ENCODE results near the gene SNAI3.

Gene SNAI3

DNA sequence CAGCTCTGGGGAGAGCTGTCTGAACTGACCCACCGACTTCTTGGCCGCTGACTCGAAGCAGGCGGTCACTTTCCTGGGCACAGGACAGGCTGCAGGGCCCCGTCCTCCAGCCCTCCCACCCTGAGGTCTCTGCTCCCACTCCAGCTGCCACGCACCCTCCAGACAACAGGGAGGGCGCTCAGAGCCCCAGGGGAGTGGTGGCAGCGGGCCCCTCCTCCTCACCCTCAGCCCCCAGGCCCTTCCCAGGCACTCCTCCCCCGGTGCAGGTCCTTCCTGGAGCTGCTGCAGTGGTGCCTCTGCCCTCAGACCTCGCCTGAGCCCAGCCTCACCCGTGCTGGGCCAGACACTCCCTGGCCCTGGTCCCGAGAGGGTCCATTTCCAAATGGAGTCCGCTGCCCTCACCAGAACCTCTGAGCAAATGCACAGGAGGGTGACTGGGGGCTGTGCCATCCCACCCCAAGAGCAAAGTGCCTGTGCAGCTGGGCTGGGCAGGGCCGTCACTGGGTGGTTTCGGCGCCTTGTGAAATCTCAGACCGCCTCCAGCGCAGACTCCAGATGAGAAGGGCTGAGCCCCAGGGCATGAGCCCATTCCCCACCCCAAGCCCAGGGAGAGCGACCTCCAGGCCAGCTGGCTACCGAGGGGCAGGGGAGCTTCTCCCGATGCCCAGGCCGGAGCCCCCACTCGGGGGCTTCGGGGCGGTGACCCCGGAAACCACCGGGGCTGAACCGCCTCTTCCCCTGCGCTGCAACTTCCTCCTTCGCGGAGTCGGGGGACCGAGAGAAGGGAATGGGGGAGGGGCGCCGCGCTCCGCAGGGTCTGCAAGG is 36.2 kb downstream of the SNAI3 start:
- DNase-seq (ENCODE audit: low read depth): no peak
- no peak overlapping the region for H3K4me3 ChIP-seq (ENCODE audit: low read depth, low read length)
- TF ChIP-seq, protein P1, sequence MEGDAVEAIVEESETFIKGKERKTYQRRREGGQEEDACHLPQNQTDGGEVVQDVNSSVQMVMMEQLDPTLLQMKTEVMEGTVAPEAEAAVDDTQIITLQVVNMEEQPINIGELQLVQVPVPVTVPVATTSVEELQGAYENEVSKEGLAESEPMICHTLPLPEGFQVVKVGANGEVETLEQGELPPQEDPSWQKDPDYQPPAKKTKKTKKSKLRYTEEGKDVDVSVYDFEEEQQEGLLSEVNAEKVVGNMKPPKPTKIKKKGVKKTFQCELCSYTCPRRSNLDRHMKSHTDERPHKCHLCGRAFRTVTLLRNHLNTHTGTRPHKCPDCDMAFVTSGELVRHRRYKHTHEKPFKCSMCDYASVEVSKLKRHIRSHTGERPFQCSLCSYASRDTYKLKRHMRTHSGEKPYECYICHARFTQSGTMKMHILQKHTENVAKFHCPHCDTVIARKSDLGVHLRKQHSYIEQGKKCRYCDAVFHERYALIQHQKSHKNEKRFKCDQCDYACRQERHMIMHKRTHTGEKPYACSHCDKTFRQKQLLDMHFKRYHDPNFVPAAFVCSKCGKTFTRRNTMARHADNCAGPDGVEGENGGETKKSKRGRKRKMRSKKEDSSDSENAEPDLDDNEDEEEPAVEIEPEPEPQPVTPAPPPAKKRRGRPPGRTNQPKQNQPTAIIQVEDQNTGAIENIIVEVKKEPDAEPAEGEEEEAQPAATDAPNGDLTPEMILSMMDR (IDR thresholded peaks at IDR 0.05; ENCODE audit: control insufficient read depth, extremely low read depth, insufficient read depth): no peak

DNA sequence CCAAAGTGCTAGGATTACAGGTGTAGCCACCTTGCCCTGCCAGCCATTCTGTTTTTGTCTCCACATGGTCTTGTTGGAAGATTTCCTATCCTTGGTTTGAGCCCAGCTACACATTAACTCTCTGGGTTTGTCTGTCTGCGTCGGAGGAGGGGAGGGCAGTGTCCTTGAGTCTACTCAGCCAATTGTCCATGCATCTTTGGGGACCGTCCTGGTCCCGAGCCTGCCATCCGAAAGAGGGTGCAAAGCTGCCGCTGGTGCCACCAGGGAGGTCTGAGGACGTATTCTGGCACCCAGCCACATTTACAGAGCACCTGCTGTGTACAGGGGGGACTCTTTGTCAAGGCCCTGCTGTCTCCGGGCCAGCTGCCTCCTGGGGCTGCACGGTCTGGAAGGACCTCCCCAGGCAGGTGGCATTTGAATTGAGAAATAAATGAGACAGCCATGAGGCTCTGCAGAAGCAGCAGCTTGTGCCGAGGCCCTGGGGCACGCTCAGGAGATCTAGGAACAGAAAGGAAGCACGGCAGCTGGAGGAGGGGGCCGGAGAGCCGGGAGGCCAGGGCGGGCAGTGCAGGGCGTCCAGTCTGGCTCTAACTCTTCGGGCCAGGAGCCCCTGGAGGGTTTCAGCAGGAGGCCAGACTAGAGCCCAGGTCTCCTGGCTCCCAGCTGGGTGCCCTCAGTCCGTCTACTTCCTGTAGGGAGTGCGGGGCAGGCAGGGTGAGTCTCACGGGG is 36.9 kb downstream of the SNAI3 start:
- H3K4me3 ChIP-seq (ENCODE audit: low read depth, low read length): no peak overlapping the region
- no peak for DNase-seq (ENCODE audit: low read depth)
- TF ChIP-seq, protein P1 (IDR thresholded peaks at IDR 0.05; ENCODE audit: control insufficient read depth, extremely low read depth, insufficient read depth): no peak

DNA sequence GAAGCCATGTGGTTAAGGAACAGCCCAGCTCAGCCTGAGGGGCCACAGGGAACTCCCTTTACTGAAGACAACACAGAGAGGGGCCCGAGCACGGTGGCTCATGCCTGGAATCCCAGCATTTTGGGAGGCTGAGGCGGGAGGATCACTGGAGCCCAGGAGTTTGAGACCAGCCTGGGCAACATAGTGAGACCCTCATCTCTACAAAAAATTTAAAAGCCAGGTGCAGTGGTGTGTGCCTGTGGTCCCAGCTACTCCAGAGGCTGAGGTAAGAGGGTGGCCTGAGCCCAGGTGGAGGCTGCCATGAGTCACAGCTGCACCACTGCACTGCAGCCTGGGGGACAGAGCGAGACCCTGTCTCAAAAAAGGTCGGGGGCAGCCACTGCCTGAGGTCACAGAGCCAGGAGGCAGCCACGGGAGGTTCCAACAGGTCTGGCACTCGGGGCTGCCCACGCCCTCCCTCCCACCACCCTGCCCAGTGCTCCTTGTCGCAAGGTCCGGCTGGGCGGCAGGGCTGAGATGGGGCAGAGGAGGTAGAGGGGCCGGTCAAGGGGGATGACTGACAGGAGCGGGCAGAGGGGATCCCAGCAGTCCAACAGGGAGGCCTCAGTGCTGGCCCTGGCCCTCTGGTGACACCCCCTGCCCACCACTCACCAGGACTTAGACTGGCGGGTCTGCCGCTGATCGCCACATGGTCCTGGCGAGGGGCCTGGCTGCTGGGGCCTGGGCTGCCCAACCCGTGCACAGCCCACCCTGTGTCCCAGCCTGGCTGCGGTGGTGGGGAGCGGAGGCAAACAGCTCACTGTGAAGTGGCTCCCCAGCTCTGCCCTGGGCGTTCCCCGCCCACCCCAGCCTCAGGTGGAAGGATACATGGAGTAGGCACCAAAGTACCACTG is 38.9 kb downstream of the SNAI3 start:
- TF ChIP-seq, protein P1 (IDR thresholded peaks at IDR 0.05; ENCODE audit: control insufficient read depth, extremely low read depth, insufficient read depth): no peak
- no peak for DNase-seq (ENCODE audit: low read depth)
- H3K4me3 ChIP-seq (ENCODE audit: low read depth, low read length): no peak overlapping the region

DNA sequence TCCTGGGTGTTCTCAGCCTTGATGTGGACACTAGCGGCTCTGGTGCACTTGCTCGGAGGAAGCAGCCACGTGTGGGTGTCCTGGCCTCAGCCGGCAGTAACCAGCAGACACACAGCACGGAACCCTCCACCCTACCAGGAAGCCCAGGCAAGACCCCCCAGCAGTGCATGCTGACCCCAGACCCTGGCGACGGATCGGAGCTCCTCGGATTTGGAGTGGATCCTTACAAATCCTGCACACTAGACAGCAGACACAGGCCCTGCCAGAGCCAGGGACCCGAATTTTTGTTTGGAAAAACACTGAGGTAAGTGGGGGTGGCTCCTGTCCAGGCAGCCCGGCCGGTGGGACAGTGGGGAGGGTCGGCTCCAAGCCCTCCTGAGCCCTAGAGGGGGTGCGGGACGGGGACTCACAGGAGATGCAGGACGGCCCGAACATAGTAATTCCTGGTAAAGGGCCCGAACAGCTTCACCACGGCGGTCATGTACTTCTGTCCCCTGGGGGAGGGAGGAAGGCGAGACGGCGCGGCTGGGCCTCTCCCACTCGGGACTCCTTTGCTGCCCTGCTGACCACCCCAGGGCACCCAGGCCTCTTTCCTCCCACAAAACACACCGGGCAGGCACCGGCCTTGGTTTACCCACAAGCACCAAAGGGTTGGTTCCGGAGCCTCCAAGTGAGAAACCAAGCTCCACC is 39.8 kb downstream of the SNAI3 start:
- DNase-seq (ENCODE audit: low read depth): no peak
- TF ChIP-seq, protein P1 (IDR thresholded peaks at IDR 0.05; ENCODE audit: control insufficient read depth, extremely low read depth, insufficient read depth): no peak
- no peak overlapping the region for H3K4me3 ChIP-seq (ENCODE audit: low read depth, low read length)

DNA sequence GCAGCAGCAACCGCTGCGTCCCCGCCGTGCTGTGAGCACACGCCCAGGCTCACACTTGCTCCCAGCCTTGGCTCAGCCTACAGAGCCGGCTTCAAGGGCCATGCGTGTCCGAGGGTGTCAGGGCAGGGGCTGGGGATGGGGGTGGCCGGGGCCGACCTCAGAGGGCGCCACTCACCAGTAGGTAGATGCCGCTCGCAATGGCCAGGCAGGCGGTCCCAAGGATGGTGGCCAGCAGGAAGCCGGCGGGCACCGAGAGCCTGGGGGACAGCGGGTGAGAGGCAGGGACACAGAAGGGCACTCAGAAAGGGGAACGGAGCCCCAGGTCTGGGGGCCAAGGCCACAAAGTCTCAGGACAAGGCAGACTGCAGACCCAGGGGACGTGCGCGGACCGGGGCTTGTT is 40.4 kb downstream of the SNAI3 start:
- DNase-seq (ENCODE audit: low read depth): no peak
- TF ChIP-seq, protein P1 (IDR thresholded peaks at IDR 0.05; ENCODE audit: control insufficient read depth, extremely low read depth, insufficient read depth): no peak
- no peak overlapping the region for H3K4me3 ChIP-seq (ENCODE audit: low read depth, low read length)

DNA sequence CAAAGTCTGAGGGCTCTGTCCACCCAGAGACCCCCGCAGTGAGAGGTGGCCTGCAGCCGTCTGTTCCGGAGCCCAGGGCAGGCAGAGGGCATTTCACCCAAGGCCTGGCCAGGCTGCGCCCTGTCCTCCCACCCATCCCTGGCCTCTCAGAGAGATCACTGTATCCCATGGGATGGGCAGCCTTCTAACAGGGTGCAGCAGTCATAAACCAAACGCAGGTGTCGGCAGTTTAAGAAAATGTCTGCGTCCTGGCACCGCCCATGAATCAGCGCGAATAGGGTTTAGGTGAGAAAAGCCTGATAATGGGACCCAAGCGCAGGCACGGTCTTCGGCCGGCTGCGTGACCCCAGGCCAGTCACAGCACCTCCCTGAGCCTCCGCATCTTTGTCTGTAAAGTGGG is 40.9 kb downstream of the SNAI3 start:
- DNase-seq (ENCODE audit: low read depth): no peak
- TF ChIP-seq, protein P1 (IDR thresholded peaks at IDR 0.05; ENCODE audit: control insufficient read depth, extremely low read depth, insufficient read depth): no peak
- no peak overlapping the region for H3K4me3 ChIP-seq (ENCODE audit: low read depth, low read length)
